COLO668 (cell line): ENCODE measurements around the gene STAU1.
"Not testable (repeated sequence)": the region's sequence is repeated elsewhere in the genome, so short reads cannot be mapped to it uniquely, and the experiment has no call there.

Source experiments
- DNase-seq: peaks from one replicate; lab custom pipeline; 2025; ENCODE audit not compliant: unreplicated experiment; lab: John Stamatoyannopoulos, UW

The STAU1 gene

DNA sequence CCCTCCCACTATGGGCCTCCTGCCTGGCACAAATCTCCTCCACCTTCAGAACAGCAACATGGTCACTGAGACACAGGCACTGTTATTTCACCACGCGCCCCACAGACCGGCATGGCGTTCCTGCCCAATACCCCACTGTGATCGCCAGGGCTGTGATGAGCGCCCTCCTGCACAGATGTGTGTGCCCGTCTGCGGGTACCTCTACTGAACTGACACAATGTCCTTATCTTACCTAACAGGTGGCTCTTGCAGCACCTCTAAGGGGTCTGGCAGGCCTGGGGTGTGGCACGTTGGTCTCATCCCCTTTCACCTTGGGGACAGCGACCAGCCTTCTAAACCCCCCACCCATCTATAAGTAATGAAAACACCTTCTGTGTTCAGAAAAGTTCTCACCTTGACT is 64.2 kb downstream of the STAU1 start:
- no peak for DNase-seq

GRCh38 chr20:49122920-49123319 is 65.2 kb downstream of the STAU1 start:
- no peak for DNase-seq

DNA sequence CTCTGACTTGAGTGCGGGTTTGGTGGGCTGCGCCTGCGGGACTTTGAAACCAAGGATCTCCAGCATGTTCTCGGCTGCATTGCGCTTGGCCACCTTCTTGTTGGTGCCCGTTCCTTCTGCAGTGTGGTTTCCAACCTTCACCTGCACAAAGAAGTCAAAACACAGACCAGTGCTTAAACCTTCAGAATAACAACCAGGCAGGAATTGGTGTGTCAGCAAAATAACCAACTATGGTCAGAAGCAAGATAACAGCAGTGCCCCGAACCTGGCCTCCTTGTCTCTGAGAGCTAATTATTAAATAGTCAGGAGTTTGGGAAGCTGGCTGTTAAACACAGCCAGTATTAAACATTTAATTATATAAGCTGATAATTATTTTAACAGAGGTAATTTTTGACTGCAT is 68.1 kb downstream of the STAU1 start:
- DNase-seq = no peak

DNA sequence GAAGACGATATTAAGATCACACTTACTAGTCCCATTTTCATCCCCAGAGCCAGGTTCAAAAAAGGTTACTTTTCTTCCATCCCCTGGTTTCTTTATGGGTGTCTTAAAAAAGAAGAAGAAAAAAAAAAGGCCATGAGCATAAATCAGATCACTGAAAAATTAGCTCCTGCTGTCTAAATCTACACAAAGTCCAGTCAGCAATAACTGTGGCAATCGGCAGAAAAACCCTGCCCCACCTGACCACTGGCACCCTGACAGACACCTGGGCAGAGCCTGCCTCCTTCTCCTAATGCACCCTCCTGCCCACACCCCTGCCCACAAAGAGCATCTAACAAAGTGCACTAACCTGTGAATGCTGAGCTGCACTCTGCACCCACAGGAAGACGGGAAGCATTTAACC is 69.8 kb downstream of the STAU1 start:
- no peak for DNase-seq

- DNase-seq = no peak
These were observed 72.6 kb downstream of the STAU1 start for GRCh38 chr20:49115564-49115963.

- DNase-seq = no peak
These were observed 75.4 kb downstream of the STAU1 start for GRCh38 chr20:49112596-49113274.

DNA sequence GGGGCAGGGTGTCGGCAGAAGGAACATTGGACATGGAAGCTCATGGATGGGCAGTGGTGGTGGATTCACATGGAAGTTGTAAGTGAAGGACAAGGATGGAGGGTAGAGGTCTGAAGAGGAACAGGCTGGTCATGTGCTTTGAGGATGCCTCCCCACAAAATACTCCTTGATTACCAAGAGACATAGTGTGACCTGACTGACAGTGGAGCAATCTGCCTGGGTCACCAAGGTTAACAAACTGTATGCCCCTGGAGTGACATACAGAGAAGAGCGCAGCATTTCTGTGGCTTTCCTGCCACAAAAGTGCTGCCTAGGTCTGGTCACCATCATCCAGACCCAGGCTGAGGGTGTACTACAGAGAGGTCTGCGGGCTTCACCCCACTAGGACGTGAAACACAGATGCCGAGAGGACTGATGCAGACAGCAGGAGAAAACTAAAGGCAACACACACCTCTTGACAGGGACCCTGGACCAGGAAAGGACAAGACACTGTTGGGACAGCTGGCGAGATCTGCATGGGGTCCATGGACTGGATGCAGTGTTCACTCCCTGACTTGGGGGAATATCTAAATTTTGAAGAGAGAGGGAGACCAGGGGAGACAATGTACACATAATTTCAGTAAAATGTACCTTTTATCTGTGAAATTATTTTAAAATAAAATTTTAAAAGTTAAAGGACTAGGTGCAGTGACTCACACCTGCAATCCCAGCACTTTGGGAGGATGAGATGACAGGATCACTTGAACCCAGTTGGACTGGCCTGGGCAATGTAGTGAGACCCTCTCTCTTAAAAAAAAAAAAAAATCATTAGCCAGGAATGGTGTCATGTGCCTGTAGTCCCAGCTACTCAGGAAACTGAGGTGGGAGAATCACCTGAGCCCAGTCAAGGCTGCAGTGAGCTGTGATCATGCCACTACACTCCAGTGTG is 77.1 kb downstream of the STAU1 start:
- no peak for DNase-seq

DNA sequence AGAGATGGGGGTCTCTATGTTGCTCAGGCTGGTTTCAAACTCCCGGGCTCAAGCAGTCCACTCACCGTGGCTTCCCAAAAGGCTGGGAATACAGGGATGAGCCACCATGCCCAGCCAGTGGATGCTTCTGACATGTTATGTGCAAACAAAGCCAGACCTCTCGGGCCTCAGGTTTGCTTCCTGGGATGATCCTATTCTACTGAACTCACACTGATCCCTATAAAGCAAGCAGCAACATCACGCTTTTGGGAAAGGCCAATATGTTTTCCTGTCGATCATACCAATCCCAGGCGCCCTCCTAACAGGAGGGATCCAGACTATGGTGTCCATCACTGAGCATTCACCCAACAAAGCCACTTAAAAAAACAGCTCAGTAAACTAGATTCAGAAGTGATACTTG is 81.8 kb downstream of the STAU1 start:
- DNase-seq = no peak

GRCh38 chr20:49104979-49105547 is 83.1 kb downstream of the STAU1 start:
- not testable (repeated sequence) for DNase-seq

DNA sequence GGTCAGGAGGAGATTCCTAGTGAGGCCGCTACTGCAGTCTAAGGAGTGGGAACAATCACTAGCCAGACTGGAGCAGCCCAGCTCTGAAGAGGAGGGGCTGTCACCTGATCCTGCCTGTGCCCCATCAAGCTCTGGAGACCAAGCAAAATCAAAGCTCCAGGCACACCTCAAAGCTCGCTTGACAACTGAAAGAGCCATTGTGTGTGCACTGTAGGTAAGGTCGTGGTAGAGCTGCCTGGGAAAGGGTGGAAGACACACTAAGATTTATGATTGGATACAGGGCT is 83.8 kb downstream of the STAU1 start:
- DNase-seq = no peak

DNA sequence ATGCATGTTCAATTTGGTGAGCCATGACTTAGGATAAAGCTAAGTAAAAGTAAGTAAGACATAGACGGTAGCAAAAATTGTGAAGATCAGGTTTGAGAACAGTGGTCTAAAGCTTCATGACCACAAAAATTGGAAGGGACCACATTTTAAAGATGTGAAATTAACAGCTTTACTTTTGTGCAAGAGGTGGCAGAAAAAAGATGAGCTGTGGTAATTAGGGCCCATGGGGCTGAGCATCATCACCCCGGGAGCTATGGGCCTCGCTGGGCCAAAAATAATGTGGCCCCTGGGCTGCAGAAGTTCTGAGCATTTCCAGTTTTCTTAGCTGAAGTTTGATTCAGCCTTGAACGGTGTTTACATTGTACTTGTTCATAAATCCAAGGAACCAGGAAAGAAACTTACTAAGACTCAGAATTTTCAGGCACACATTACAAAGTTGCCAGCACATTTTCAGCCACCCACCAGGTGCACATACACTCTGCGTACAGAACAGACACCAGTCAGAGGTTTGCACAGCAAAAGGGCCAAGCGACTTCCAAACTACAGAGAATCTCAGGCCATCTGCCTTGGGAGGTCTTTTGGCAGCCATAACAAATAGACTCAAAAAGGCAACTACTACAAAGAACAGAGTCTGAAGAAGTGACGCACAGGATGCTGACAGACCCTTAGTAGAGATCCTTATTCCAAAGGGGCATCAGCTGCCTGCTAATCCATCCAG is 84.3 kb downstream of the STAU1 start:
- DNase-seq = no peak

DNA sequence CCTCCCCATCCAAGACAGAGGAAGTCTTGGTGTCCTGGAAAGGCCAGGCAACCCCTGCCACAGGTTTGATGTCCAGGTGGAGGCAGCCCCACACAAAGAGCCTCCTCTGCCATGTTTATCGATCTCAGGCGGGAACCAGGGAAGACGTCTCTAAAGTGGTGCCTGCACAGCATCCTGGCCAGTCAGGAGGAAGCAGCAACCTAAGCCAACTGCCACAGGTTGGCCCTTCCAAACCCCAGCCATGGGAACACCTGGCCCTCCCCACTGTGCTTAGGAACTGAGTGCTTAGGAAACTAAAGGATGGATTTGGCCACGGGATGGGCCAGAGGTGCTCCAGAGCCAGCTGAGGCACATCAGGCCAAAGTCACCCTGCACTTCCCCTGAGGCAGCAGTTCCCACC is 85.1 kb downstream of the STAU1 start:
- DNase-seq = no peak

DNA sequence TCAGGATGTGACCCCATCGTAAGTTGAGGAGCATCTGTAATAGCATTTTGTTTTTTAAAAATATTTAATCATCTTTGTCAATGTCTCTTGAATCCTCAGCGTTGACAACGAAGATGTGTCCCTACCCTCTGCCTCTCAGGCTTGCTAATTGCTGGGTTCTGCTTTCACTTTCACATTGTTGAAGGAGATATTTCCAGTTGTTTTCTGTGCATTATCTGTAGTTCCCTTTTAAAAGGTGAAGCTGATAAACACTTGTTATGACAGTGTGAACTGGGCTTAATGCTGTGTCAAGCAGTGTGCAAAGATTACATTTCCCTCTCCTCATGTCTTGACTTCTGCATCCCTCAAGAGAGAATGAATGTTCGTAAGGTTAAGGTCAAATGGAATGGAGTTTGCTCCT is 87.2 kb downstream of the STAU1 start:
- DNase-seq = no peak

DNA sequence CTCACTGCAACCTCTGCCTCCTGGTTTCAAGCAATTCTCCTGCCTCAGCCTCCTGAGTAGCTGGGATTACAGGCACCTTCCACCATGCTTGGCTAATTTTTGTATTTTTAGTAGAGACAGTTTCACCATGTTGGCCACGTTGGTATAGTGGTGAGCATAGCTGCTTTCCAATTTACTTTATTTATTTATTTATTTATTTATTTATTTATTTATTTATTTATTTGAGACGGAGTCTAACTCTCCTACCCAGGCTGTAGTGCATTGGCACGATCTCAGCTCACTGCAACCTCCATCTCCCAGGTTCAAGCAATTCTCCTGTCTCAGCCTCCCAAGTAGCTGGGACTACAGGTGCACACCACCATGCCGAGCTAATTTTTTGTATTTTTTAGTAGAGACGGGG is 87.8 kb downstream of the STAU1 start:
- DNase-seq = not testable (repeated sequence)

GRCh38 chr20:49099011-49099410 is 89.1 kb downstream of the STAU1 start:
- DNase-seq = no peak

DNA sequence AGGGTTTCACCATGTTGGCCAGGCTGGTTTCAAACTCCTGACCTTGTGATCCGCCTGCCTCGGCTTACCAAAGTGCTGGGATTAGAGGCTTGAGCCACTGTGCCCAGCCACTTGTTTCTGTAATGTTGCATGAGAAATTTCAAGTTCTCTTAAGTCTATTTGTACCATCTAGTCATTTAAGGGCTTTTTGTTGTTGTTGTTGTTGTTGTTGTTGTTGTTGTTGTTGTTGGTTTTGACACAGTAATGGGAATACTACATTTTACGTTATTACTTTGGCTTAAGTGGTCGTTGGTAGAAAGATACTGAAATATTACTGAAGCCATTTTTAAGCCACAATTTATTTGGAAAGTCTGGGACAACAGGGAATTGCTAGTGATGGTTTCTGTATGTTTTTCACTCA is 90.0 kb downstream of the STAU1 start:
- DNase-seq = no peak

DNA sequence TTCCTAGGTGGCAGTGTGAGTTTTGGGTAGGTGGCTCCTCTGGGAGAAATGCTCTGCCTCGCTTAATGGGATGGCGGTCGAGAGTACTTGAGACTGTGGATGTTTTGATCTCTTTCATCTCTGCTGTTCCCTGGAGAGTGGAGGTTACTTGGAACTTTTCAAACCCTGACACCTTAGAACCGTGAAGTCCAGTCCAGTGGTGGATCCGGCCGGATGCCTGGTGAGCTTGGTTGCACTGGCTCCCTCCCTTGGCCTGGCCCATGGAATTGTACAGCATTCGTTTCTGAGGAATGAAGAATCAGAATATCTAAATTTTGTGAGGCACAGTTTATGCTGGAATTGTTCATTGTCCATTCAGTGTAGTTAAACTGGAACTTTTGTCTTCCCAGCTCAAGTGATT is 91.0 kb downstream of the STAU1 start:
- no peak for DNase-seq

- DNase-seq = no peak
These were observed 91.9 kb downstream of the STAU1 start for GRCh38 chr20:49096203-49096730.

- DNase-seq = no peak
These were observed 96.4 kb downstream of the STAU1 start for GRCh38 chr20:49091762-49092161.

GRCh38 chr20:49091104-49091503 is 97.0 kb downstream of the STAU1 start:
- DNase-seq = no peak

- DNase-seq = not testable (repeated sequence)
These were observed 105.8 kb downstream of the STAU1 start for GRCh38 chr20:49082295-49082694.
